GM21576 (cell line): ENCODE data around the gene KCNIP4.

Experiments
- ATAC-seq: cut with Tn5 transposase; IDR thresholded peaks from one replicate; pipeline ENCODE4 v1.9.1; 2021; ENCODE audit warnings: mild to moderate bottlenecking, moderate library complexity; ENCODE audit not compliant: unreplicated experiment

Gene KCNIP4

DNA sequence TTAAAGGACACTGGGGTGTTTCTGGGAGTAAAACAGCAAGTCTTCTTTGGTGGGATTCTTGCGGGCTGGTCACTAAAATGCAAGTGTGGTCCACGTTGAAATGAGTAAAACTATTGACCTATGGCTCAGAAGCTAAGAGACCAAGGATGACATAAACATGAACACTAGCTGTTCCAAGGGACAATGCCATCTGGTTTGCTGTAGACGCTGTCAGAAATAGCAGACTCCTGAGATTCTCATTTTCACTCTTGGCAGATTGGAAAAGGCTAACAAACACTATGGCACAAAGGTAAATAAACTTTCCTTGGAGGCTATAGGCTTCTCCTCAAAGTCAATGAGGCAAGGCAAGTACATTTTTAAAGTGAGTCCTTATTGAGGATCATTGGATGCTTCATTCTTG lies 343.6 kb downstream of the KCNIP4 start:
- no peak for ATAC-seq

DNA sequence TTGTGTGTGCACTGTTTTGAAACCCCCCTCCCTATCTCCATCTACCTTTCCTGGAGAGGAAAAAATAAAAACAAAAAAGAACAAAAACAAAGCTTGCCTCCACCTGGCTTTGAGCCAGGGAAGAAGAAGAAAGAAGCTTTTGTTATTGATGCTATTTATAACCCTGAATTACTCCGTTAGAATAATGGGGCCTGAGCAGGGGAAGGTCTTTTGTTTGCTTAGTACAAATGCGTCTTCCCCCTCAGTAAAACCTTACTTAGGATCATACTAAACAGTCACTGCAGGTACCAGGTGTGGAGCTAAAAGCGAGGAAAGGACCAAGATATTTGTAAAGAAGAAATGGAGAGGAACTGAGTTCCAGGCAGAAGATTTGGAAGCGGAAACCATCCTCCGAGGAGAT lies 352.1 kb downstream of the KCNIP4 start:
- no peak for ATAC-seq

DNA sequence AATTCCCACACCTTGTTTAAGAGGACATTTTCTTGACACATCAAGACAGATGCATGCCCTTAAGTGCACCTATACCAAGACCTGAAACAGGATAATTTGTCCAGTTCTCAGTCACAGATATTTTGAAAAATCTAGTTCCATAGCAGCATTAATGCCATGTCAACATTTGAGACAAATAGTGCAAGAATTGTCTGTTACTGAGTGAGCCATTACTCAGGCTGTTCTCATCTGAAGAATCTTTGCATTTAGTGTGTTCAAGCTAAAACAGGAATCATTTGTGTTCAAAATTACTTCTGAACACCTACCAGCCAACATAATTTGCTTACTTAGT lies 354.9 kb downstream of the KCNIP4 start:
- no peak for ATAC-seq

DNA sequence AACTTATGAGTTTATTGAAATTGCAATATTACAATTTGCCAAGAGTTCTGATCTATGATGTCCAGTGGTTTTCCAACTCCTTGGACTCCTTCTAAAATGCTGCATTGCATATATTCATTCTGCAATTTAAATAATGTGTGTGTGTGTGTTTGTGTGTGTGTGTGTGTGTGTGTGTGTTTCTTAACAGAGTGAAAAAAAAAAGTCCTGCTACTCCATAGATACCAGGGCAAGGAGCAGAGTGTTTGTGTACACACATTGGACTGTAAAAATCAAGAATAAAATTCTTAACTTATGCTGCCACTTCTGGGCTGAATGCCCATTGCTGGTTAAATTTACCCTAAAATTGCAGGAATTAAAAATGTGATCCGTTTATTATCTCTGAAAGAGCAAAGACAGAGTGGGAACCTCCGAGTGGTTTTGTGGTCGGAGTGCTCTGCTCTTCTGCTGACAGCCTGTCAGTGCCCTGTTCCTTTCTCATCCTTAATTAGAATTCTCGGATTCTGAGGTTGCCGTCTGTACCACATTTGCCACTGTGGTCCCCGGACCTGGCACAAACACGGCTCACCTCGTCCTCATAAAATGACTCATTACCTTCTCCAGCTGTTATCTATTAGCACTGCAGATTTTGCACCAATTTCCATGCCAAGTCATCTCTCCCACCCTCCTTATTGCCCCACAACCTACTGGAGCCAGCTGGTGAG lies 355.5 kb downstream of the KCNIP4 start:
- ATAC-seq: no peak

DNA sequence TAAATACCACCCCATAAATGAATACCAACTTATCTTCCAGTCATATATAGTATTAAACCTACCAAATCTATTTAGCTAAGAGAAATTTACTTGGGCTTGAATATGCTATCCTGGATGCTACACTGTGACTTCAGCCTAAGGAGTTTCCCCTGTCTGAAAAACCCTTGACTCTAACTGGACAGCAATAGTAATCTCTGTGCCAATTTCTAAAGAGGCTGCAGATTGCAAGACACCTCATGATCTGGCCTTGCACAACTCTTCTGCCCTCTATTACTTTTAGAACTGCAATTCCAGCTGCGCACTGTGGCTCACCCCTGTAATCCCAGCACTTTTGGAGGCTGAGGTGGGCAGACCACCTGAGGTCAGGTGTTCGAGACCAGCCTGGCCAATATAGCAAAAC lies 371.5 kb downstream of the KCNIP4 start:
- ATAC-seq: no peak

DNA sequence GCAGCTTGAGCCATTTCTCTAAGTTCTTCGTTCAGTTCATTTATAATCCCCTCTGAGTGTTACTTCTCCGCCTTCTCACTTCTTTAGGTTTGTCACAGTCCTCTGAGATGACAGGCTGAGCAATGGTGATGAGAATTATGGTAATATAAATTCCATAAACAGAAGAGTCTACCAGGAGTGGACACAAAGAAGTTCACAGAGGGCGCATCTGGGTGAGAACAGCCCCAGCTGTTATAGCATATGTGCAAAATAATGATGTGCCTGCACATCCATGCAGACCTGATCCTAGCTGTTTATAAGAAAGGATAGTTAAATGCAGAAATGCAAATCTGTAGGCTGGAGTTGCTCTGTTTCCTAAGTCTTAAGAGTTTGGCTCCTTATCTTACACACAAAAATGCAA lies 377.5 kb downstream of the KCNIP4 start:
- no peak for ATAC-seq

DNA sequence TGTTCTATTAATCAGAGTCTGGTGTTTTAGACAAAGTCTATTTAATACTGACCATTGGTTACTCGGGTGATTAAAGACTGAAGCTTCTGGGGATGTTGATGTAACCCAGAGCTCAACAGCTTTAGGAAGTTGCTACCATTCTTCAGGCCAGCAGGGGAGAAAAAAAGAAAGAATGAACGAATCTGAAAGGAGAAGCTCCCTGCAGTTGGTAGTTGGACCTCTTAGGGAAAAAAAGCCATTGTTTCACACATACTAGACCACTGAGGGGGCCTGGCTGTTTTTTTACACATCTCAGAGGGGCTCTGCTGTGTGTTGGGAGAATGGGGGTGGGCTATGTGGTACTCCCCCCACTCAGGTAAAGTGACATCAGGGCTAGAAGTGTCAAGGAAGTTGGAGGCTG lies 378.9 kb downstream of the KCNIP4 start:
- no peak for ATAC-seq

DNA sequence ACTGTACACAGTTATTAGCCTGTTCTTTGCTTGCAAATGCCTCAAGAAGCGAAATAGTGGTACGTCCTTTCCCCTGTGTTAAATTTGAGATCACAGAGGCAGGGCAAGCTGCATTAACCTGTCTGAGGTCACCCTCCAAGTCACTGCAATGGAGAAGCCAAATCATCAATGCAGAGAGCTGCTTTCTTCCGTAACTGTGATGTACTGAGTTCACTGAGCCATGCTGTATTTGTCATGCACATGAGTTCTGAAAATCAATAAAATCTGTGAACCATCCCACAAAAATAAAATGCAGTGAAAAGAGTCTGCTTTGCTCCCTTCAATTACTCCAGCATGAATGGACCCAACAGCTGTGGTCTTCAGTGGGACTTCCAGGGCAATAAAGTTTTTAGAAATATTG lies 393.5 kb downstream of the KCNIP4 start:
- no peak for ATAC-seq

DNA sequence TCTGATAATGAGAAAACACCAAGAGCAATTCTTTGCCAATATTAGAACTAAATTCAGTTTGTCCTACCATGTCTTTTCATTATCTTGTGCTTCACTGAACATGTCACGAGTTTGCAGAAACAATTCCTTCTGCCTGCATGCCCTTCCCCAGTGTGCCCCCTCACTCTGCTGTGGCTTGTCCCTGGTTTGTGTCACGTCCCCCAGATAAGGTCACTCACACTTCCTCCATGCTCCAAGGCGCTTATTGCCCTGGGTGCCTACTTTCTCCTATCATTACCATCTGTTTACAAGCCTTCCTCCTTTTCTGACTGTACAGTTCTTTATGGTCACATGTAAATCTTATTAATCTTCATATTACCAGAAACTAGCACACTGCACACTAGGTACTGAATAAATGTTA lies 394.1 kb downstream of the KCNIP4 start:
- ATAC-seq: no peak

DNA sequence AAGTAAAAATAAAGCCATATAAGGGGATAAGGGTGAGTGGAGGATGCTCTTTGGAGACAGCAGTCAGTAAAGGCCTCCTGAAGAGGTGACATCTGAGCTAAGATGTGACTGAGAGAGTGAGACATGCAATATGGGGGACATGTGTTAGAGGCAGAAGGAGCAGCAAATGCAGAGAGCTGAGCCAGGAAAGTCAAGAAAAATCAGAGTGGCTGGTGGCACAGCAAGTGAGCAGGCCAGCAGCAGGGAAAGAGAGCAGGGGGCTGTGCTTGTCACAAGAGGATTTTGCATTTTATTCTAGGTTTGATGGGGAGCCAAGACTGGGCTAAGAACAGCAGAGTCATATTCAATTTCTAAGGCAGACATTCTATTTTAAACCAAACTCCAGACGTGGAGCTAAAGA lies 394.5 kb downstream of the KCNIP4 start:
- no peak for ATAC-seq

DNA sequence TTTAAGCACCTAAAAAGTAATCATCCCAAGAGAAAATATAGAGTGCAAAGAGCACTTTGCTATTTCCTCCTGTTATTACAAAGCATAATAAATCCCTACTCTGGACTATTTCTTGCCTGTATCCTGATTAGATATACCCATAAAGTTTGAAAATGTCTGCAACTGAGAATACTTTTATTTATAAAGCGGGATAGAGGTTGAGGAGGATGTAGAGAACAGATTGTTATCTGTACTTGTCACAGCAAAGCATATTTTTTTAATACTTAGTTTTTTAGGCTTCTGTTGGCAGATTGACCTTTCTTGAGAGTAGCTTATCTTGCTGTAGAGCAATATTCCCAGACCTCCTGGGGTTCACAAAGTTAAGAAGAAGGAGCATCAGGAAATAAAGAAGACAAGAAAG lies 396.1 kb downstream of the KCNIP4 start:
- ATAC-seq: no peak

DNA sequence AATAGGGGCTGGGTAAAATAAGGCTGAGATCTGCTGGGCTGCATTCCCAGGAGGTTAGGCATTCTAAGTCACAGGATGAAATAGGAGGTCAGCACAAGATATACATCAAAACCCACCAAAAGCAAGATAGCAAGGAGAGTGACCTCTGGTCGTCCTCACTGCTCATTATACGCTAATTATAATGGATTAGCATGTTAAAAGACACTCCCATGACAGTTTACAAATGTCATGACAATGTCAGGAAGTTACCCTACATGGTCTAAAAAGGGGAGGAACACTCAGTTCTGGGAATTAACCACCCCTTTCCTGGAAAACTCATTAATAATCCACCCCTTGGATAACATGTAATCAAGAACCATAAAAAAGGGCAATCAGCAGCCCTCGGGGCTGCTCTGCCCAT lies 403.6 kb downstream of the KCNIP4 start:
- no peak for ATAC-seq

DNA sequence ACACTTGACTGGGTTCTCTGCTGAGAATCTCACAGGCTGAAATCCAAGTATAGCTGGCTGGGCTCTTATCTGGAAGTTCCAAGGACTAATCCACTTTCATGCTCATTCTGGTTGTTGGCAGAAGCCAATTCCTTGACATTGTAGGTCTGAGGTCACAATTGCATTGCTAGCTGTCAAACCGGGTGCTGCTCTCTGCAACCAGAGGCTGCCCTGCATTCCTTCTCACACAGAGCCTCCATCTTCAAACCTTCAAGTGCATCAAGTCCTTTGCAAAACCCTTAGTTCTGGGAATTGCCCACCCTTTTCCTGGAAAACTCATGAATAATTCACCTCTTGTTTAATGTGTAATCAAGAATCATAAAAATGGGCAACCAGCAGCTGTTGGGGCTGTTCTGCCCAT lies 404.2 kb downstream of the KCNIP4 start:
- no peak for ATAC-seq

DNA sequence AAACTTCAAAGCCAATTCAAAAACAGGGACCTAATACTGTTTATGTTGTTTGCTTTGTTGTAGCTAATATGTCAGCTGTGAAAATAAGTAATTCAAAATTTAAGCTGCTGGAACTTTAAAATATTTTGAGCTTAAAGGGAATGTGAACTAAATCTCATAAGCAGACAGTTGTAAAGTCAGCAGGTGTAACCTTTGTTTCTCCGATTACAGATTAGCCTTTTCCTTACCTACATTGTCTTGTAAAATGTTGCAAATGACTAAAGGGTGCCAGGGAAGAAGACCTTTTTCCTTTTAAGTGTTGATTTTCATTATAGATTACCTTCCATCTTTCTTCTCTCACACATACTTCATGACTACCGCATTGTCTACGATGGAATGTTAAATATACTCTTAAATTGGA lies 405.1 kb downstream of the KCNIP4 start:
- no peak for ATAC-seq

DNA sequence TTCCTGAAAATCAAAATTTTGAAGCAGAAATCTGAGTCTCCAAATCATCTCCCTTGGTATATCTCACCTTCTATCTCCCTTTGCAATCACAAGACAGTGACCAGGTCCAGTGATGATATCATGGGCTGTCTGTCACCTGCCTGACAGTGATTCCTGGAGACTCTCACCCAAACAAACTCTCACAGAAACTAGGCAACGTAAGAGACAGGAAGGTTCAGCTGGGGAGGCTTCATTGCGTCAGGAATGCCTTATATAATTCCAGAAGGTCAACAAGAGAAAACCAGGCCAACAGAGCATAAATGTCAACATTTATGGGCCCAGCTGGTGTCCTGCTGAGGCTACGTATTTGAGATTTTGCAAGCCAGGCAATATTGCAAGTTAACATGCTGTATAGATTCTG lies 412.7 kb downstream of the KCNIP4 start:
- no peak for ATAC-seq

DNA sequence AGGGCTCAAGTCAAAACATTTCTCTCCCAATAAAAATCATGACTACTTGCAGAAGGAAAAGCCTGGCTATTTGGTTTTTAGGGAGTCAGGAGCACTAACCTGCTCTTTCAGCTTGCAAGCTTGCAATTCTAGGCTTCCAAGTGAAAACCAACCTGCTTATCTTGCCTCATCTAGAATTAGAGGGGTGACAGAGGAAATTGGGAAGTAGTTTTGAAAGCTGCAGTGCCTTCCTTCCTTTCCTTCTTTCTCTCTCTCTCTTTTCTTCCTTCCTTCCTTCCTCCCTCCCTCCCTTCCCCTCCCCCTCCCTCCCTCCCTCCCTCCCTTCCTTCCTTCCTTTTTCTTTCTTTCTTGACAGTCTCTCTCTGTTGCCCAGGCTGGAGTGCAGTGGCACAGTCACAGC lies 417.5 kb downstream of the KCNIP4 start:
- ATAC-seq: no peak

DNA sequence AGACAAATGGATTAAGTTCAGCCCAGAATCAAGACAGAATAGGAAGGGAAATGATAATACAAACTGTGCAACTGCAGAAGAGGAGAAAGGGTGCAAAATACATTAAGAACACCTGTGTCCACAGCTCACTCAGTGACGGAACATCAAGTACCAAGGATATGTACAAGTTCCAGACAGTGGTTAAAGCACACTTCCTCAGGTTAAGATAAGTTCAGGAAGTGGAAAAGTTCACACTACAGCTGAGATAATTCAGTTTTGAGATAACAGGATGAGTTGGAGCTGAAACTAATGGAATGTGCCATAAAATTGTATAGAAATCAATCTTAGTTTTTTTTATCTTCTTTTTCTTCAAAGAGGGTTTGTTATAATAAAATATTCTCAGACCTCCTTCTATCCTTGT lies 419.4 kb downstream of the KCNIP4 start:
- ATAC-seq: no peak

DNA sequence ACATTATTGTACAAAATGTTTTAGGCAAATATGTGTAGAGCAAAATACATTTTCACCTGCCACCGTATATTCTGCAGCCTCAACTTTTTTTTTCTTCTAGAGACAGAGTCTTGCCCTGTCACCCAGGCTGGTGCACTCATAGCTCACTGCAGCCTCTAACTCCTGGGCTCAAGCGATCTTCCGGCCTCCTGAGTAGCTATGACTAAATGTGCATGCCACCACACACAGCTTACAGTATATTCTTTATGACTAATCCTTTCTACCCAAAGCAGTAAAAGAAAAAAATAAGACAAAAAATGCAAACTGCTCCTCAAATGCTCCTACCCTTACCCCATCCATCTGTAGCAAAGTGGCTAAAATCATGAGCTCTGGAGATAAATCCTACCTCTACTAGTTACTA lies 426.3 kb downstream of the KCNIP4 start:
- no peak for ATAC-seq

DNA sequence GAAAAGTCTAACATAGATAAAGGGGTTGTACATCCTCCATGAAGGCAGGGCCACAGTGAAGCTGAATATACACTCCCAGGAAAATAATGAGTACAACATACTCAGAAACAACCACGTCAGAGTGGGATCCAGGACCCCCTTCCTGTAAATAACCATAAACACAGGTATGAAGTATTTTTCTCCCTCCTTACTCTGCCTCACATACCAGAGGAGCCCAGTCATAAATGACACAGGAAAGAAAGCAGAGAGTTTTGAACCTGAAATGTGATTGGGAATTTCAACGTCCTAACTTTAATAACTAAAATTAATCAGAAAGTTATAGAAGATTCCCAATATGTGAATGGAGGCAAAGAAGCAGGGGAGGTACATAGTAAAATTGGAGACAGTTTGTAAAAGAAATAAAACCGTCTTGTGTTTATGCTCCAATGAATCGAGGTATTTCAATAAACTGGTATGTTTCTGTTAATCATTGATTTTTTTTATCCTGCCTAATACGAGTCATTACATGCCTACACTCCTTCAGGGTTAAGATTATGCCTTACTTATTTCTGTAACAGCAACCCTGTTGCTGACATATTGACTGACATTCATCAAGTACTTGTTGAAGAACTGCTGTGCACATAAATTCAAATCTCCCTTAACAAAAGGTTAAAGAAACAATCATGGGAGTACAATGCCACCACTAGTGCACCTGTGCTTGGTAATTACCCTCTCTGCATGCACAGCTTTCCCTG lies 431.3 kb downstream of the KCNIP4 start:
- no peak for ATAC-seq

DNA sequence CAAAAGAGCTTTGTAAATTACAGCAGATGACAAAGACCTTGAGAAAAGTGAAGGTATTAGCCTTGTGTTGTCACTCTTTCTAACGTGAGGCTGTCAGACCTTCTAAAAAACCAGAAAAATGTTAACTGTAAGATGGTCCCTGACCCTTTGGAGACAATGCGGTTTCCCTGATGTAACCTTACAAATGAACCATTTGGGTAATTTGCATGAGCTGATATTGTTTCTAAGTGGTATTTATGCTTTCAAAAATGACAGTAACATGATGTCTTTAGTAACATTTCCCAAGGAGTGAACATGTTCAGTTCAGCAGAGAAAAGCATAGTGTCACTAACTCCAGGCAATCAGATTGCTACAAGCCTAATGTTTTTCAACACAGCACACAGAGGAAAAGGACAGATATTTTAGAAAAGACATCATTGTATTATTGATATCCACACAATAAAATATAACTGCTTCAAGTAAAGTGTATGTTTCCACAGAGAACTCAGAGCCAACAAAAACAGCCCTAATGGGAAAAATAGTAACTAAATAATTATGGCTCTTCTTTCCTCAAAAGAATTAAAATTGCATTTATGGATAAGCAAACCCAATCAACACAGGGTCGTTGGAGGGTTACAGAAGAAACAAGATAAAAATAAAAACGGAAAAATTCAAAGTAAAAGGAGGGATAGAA lies 434.4 kb downstream of the KCNIP4 start:
- ATAC-seq: no peak

DNA sequence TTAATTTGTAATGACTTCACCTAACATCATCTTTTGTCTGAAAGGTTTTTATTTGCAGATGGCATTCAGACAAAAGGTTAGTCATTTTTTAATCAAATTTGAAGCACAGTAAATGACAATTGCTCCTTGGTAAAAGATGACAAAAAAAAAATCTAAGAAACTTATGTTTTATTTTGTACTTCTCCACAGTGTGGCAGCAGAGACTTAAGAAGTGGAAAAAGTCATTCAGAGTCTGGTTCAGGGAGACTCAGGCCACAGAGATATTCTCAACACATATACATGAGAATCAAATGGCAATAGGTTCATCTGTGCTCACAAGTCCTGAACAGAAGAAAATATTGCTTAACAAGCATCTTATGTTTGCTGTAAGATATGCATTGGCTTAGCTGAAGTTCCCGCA lies 436.2 kb downstream of the KCNIP4 start:
- no peak for ATAC-seq

DNA sequence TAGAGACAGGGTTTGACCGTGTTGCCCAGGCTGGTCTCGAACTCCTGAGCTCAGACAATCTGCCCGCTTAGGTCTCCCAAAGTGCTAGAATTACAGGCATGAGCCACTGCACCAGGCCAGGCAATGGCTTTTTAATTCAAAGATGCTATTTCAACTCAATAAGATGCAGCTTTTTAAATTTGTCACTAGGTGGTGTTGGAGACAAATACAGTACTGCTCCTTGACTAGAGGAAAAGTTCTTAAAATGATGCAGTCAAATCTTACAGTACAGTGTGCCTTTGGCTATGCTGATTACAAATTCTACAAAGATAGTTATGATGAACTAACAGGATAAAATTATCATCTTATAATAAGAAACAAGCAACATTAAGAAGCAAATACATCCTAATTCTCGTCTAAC lies 441.1 kb downstream of the KCNIP4 start:
- no peak for ATAC-seq
